NCI-H2029 (cell line): ENCODE data around the gene C17orf67.
A peak's percentile ranks its signal among the peaks of the same experiment; 100 is the strongest.

Source experiments
- DNase-seq: peaks from one replicate; lab custom pipeline; 2025; lab: John Stamatoyannopoulos, UW

C17orf67 gene, protein sequence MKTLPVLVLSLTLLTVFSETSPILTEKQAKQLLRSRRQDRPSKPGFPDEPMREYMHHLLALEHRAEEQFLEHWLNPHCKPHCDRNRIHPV

DNA sequence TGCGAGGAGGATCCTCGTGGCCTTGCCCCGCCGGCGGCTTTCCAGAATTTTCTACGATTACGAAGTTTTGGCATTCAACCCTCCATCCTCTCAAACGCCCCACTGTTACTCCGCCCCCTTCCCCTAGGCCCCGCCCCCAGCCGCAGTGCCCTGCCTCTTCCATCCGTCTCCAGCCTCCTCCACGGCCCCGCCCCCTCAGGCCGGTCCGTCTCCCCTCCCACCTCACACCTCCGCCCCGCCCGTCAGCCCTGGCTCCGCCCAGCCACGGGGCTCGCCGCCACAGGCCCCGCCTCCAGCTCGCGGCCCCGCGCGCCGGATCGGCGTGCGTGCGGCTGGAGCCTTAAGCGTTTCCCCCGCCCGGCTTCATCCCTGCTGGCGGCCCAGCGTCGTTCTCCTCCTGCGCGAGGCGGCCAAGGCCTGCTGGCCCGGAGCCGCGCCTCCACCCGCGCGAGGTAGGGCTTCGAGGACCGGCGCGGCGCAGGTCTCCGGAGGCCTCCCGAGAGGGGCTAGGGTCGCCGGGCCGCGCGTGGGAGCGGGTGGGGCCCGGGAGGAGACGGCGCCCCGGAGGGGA, at the start of gene C17orf67, which contains the start of gene DGKE:
Gene C17orf67, minus strand, starts transcription at position 112 of the 571 bp plus-strand sequence. CDS start 18,110 bp downstream, outside the sequence.
Gene DGKE, plus strand, starts transcription at position 343 of the 571 bp plus-strand sequence. CDS start 645 bp downstream, outside the sequence.
- DNase-seq, result peak; percentile 84

DNA sequence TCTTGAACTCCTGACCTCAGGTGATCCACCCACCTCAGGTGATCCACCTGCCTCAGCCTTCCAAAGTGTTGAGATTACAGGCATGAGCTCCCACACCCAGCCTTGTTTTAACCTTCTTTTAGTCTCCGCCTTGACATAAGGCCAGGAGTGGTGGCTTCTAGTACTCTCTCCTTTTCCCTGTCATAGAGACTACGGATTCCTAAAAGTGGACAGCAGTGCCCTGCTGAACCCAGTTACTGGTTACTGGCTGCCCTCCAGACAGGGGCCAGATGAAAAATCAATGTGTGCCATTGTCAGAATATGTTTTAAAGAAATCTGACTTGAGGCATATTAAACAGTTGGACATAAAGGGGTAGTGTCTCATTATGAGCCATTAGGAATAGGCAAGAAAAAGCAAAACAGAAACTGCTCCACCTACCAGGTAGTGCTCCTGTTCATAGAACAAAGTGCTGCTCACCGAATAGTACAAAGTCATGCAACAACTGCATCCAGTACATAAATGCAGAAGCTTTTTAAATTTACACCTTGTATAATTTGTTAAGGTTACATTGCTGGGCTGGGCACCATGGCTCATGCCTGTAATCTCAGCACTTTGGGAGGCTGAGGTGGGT, 48.1 kb upstream of the C17orf67 start:
- no peak for DNase-seq

DNA sequence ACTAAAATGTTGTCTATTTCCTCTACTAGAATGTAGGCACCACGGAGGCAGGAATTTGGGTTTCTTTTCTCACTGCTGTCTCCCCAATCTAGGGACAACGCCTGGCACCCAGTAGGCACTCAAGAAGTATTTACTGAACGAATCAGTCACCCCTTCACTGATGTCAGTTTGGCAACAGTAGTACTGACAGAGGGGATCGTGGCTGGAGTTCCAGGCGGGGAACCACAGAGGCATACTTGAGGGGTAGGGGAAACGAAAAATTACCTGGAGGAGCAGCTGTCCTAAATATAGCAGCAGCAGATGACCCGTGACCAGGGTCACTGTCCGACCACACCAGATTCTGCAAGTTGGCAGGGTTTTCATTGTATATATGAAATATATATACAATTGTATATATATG, 46.9 kb upstream of the C17orf67 start:
- DNase-seq, result no peak

DNA sequence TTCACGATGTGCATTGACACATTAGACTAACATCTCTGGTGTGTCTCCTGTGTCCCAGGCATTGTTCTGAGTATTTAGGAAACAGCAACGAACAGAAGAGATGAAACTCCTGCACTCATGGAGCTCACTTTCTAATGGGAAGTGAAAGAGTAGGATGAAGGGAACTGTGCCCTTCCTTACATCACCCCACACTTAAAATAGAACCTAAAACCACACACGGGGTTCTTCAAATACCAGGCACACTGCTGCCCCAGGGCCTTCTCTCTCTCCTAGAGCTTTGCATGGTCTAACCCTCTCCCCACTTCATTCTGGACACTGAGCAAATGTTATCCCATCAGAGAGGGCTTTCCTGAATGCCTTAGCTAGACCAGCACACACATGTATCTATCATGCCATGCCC, 46.4 kb upstream of the C17orf67 start:
- no peak for DNase-seq

DNA sequence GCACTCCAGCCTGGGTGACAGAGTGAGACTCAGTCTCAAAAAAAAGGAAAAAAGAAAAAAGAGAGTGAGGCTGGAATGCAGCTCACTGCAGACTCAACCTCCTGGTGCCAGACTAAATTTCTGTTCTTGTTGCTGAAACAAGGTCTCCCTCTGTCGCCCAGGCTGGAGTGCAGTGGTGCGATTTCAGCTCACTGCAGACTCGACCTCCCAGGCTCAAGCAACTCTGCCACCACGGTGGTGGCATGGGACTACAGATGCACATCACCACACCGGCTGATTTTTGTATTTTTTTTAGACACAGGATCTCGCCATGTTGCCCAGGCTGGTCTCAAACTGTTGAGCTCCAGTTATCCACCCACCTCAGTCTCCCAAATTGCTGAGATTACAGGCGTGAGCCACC, 45.6 kb upstream of the C17orf67 start:
- DNase-seq, result no peak

DNA sequence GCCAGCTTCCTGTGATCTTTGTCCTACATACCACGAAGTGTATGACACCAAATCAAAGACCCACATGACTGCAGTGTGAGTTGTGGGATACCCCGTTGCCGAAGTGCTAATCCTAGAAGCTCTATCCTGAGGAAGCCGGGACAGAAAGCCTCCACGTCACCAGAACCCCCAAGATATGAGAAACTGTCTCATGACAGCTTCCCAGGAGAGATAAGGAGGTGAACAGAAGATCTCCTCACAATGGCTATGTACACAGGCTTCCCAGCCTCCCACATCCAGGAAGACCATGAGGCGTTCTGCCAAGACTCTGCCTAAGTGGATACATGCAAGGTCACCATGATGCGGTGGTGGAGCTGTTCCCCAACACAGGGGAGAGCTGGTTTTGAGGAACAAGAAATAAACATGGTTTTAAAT, 43.1 kb upstream of the C17orf67 start:
- DNase-seq, result no peak

DNA sequence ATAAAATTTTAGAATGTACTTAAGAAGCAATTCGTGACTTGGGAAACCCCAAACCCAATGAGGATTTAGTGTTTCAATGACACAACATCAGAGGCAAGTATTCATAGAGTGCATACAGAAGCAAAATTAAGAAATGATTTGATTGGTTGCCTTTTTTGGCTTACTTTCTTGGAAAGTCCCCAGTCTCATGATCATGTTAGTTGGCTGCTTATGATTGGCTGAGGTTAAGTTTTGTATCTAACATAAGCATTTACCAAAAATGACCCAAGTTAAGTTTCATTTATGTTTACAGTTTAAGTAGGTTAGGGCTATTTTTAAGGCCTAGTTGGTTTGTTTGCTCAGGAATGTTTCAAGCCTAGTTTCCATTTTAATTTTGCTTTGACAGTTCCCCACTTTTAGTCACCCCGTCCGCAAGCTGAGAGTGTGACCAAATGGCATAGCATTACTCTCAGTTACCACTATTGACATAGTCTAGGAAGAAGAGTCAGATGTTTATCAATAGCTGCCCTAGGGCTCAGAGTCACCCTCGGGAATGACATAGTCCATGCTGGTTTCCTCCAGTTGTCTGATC, 36.4 kb upstream of the C17orf67 start:
- no peak for DNase-seq

DNA sequence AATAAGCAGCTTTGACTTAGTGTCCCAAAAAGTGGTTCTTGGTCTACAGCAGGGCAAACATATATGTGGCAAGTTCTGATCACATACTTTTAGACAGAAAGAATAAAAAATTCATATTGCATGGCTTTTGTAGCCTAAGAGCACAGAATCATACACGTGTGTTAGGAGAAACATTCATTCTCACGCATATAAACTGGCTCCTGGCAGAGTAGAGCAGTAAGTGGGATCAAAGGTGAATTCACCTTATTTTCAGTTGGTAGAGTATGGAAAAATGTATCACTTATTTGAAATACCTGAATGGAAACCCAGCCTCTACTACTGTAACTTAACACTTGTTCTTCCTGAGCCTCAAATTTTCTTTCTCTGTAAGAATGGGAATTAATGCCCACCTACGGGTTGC, 35.0 kb upstream of the C17orf67 start:
- no peak for DNase-seq

DNA sequence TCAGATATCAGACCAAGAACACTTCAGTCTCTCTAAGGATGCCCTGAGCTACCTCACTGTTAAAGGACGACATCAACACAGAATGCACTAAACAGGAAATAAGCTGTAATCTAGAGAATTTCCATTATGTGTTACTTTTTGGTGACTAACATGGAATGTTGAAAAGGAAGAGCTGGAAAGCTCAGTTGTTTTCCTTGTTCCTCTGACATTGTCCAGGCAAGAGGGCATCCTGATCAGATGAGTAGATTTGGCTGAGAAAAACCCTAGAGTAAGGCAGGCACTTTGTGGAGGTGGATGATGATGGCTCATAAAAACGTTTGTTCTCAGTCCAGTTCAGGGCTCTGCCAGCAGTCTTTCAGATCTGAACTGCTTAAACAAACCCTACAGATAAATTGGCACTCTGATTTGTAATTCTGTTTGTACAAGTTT, 34.2 kb upstream of the C17orf67 start:
- peak; percentile 7 for DNase-seq

DNA sequence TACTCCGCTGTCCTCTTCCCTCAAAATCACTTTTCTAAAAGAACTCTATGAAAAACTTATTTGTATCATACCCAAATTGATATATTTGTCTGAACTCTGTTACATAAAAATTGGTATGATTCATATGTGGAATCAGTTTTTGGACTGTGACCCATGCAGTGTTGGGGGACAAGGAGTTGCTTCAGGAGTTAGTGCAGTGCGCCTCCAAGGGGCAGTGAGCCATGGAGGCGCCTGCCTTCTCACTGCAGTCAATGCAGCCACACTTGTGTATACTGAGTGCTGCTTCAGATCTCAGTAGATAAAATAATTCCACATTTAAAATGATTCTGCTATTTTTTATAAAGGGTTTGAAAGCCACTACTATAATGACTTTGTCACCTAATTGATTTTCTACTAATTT, 32.8 kb upstream of the C17orf67 start:
- DNase-seq, result no peak

DNA sequence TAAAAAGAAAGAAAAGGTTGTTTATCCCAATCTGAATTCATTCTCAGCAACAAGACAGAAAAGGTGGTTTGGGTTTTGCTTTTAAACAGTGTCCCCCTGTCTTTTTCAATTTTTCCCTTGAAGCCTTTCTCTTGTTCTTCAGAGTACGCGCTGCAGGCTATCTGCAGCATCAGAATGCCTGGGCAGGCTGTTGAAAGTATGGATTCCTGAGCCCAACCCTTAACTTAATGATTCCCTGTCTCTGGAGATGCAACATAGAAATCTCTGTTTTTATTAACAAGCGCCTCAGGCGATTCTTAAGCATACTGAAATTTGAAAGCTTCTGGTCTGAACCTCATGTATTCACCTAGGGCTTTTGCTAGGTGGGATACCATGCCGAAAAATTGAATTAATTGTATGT, 32.4 kb upstream of the C17orf67 start:
- no peak for DNase-seq

DNA sequence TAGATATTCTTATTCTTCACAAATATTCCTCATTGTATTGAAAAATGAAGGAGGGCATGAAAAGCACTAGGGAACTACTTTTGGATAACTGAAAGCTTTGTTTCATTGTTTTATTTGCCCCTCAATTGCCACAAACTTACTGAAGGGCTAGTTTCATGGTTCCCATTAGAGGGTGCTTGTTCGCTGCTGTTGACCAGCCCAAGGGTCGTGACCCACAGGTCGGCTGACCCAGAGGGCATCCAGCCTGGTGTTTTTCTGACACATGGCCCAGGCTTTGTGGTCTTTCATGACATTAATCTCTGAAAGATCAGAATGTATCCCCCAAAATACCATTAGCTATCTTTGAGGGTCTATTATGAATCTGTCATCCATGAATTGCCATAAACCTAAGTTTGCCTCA, 30.3 kb upstream of the C17orf67 start:
- DNase-seq, result no peak

DNA sequence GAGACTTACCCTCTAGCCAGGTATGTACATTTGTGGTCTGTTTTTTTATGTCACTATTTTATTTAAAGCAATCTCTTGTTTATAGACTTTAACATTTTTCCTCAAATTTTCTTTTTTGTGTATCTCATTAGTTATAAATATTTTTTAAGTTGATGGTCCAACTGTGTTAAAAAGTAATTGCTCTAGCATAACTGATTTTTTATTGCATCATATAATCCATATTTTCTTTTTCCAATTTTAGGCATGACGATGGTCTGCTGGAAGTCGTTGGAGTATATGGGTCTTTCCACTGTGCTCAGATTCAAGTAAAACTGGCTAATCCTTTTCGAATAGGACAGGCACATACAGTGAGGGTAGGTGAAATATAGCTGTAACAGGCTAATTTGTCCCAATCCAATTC, 28.2 kb upstream of the C17orf67 start:
- DNase-seq, result no peak

DNA sequence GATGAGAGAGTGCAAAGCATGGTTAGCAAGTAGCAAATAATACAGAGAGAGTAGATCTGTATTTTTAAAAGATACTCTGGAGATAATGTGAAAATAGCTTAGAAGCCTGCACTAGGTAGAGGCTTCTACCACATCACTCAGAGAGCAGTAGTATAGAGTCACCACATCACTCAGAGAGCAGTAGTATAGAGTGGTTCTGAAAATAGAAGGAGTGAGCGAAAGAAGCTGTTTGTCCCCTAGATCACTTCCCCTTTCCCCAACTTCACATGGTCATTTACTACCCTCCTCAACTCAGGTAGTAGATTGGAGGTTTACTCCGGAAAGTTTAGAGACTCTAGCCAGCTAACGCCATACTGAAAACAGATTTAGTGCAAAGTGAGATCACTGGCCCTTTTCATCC, 17.3 kb upstream of the C17orf67 start:
- DNase-seq, result no peak

DNA sequence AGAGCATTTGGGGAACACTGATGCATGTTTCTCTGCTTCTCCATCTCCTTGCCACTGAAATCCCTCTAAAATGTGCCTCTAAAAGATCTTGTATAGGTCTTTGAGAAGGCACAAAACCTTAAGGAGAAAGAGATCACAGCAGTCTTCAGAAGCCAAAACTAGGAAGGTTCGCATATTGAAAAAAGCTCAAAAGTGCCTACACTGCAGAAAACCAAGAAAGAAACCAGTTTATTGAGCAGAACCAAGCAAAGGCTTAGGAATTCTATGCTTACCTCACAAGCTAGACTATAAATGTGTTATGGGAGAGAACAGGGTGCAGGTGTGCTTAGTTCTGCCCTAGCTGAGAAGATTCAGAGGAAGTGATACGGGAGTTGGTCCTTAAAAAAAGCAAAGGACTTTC, 16.9 kb upstream of the C17orf67 start:
- DNase-seq, result no peak

DNA sequence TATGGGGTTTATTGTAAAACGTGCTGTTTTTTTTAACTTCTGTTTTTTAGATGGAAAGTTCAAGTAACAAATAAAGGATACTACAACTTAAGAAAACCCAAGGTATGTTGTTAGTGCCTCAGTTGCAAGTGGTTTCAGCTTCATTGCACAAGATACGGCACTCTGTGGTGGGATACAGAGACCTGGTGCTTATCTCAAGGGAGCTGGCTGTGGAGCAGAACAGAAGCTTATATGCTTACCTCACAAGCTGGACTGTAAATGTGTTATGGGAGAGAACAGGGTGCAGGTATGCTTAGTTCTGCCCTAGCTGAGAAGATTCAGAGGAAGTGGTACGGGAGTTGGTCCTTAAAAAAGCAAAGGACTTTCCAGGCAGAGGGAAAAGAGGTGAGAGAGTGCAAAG, 15.4 kb upstream of the C17orf67 start:
- DNase-seq, result no peak

DNA sequence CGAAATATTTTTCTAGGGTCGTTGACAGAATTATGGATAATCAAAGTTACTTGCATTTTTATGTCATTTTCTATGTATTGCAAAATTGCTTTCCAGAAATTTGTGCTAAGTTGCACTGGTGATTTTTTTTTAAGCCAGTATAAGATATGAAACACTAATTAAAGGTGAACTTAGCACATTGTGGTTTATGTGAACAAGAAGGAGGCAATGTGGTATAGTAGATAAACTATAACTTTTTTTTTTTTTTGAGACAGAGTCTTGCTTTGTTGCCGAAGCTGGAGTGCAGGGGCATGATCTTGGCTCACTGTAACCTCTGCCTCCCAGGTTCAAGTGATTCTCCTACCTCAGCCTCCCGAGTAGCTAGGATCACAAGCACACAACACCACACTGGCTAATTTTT, 13.4 kb upstream of the C17orf67 start:
- DNase-seq, result no peak

DNA sequence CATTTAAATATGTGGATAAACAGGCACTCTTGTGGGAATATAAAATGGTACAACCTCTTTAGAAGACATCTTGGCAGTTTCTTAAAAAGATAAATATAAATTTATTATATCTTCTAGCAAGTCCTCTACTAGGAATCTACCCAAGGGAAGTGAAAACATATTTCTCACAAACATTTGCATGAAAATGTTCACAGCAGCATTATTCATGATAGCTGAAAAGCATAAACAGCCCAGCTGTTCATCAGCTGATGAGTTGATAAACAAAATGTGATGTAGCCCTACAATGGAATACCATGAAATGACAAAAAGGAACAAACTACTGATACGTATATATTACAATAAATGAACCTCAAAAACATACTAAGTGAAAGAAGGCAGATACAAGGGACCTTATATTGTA, 12.2 kb upstream of the C17orf67 start:
- DNase-seq, result no peak

DNA sequence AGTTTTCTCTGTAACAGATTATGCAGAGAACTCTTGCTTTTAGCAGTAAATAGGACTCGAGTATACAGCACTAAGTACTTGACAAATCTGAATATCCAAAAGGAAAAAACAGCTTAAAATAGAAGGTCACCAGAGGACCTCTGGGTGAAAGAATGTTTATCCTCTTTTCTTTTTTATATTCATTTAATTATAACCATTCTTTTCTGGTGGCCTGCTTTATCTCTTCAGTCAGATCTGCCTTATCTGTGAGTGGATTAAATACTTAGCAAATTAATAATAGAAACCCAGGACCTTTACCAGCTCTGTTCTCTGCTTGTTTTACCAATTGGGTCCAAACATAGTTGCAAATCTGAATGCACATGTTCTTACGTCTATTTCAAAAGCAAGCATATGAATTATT, 8.9 kb upstream of the C17orf67 start:
- no peak for DNase-seq

DNA sequence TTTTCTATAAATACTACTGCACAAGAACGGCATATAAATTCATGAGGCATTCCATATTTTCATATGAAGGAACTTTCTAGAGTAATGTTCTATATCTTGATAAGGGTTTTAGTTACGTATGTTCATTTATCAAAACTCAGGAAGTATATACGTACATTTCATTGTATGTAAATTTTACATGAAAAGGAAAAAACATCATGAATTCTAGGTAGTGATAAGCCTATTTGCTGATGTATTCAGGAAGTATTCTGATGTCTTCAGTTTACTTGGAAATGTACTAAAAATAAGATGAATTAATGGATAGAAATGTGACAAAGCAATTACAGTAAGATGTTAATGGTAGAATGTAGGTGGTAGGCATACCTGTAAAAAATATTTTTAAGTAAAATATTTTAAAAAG, 5.0 kb upstream of the C17orf67 start:
- no peak for DNase-seq

DNA sequence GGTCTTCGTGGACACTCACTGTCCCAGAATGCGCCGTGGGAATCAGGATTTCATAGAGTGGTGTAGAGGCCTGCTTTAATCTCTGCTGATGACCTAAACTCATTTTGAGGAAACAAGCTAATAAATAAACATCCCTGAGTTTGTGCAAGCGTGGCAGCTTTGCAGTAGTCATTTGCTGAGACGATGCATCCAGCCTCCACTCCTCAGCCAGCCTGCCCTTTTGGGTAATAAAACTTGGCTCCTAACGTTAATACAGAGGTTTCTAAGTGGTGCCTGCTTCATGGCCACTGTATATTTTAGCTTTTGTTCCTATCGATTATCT, 1.5 kb upstream of the C17orf67 start:
- DNase-seq, result no peak

DNA sequence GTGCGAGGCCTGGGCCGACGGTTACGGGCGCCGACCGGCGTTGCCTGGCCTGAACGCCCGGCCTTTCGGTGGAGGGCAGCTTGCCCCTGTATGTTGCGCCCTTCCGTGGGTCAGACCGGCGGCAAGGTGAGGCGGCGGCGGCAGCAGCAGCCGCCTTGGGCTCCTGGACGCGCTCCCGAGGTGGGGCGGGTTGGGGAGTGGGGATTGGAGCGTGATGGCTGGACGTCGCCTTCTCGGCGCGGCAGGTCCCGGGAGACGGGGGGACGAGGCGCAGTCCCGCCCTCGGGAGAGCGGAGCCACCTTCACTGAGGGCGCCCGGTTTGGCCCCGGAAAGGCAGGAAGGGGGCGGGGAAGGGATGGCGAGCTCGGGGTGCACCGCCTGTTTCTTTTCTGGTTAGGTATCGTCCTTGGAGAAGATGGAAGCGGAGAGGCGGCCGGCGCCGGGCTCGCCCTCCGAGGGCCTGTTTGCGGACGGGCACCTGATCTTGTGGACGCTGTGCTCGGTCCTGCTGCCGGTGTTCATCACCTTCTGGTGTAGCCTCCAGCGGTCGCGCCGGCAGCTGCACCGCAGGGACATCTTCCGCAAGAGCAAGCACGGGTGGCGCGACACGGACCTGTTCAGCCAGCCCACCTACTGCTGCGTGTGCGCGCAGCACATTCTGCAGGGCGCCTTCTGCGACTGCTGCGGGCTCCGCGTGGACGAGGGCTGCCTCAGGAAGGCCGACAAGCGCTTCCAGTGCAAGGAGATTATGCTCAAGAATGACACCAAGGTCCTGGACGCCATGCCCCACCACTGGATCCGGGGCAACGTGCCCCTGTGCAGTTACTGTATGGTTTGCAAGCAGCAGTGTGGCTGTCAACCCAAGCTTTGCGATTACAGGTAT, 902 bp upstream of the C17orf67 start:
- DNase-seq, result peak; percentile 23
